Measurements from ENCODE around the gene THSD8.
"Not testable (repeated sequence)": the region's sequence is repeated elsewhere in the genome, so short reads cannot be mapped to it uniquely, and the experiment has no call there.

The THSD8 gene

GRCh38 chr19:12800923-12801465 is 875 bp upstream of the THSD8 start:
- Histone ChIP-seq H3K4me1 (ENCODE audit: insufficient read depth, low read length) (peaks cover 26% of the 10 kb centered on the region), H3K36me3 (ENCODE audit: insufficient read depth, low read length) (peaks cover 19% of the 10 kb centered on the region), H3K27me3 (ENCODE audit: insufficient read depth, low read length) (no peaks in the 10 kb centered on the region), H3K4me3 (ENCODE audit: low read length) (peak overlapping the region; percentile 90), H3K9me3 (ENCODE audit: low read length) (no peaks in the 10 kb centered on the region), H2AFZ (ENCODE audit: low read depth, low read length) (peak overlapping the region; percentile 77)

- H3K4me3 ChIP-seq (ENCODE audit: low read length), result peak overlapping the region; percentile 90
- peaks cover 21% of the 10 kb centered on the region for H3K36me3 ChIP-seq (ENCODE audit: insufficient read depth, low read length)
- H3K4me1 ChIP-seq (ENCODE audit: insufficient read depth, low read length), result peaks cover 30% of the 10 kb centered on the region
- peak overlapping the region; percentile 77 for H2AFZ ChIP-seq (ENCODE audit: low read depth, low read length)
- no peaks in the 10 kb centered on the region for H3K9me3 ChIP-seq (ENCODE audit: low read length)
- no peaks in the 10 kb centered on the region for H3K27me3 ChIP-seq (ENCODE audit: insufficient read depth, low read length)
Observed at GRCh38 chr19:12802267-12803106, 618 bp downstream of the THSD8 start.

GRCh38 chr19:12804051-12804450 is 2.2 kb downstream of the THSD8 start:
- Histone ChIP-seq H3K9me3 (ENCODE audit: low read length) (no peaks in the 10 kb centered on the region), H3K36me3 (ENCODE audit: insufficient read depth, low read length) (peaks cover 27% of the 10 kb centered on the region), H3K4me1 (ENCODE audit: insufficient read depth, low read length) (peaks cover 30% of the 10 kb centered on the region), H3K27me3 (ENCODE audit: insufficient read depth, low read length) (no peaks in the 10 kb centered on the region), H3K4me3 (ENCODE audit: low read length) (no peak overlapping the region), H2AFZ (ENCODE audit: low read depth, low read length) (no peak overlapping the region)

GRCh38 chr19:12806242-12807081 is 4.6 kb downstream of the THSD8 start, which contains the start of gene RNASEH2A:
TSS of gene RNASEH2A (plus strand) at chr19:12806584. CDS start at chr19:12806674, 90 bp downstream.
- H3K4me1 ChIP-seq (ENCODE audit: insufficient read depth, low read length), result peaks cover 16% of the 10 kb centered on the region

GRCh38 chr19:12815088-12815487 is 13.2 kb downstream of the THSD8 start:
- Histone ChIP-seq H3K4me1 (ENCODE audit: insufficient read depth, low read length) (no peaks in the 10 kb centered on the region), H3K36me3 (ENCODE audit: insufficient read depth, low read length) (peaks cover 33% of the 10 kb centered on the region), H2AFZ (ENCODE audit: low read depth, low read length) (no peak overlapping the region), H3K4me3 (ENCODE audit: low read length) (no peak overlapping the region), H3K9me3 (ENCODE audit: low read length) (no peaks in the 10 kb centered on the region), H3K27me3 (ENCODE audit: insufficient read depth, low read length) (no peaks in the 10 kb centered on the region)

More at GRCh38 chr19:12806242-12807081, 4.6 kb downstream of the THSD8 start, which contains the start of gene RNASEH2A:
- peak within 1 kb of the TSS; percentile 77 for H2AFZ ChIP-seq (ENCODE audit: low read depth, low read length)
- H3K36me3 ChIP-seq (ENCODE audit: insufficient read depth, low read length), result peaks cover 29% of the 10 kb centered on the region
- H3K9me3 ChIP-seq (ENCODE audit: low read length), result no peaks in the 10 kb centered on the region
- no peaks in the 10 kb centered on the region for H3K27me3 ChIP-seq (ENCODE audit: insufficient read depth, low read length)
- H3K4me3 ChIP-seq (ENCODE audit: low read length), result peak within 1 kb of the TSS; percentile 80

GRCh38 chr19:12817188-12817587 is 15.3 kb downstream of the THSD8 start:
- not testable (repeated sequence) for H3K4me3 ChIP-seq (ENCODE audit: low read length); H3K9me3 ChIP-seq (ENCODE audit: low read length); H2AFZ ChIP-seq (ENCODE audit: low read depth, low read length); H3K27me3 ChIP-seq (ENCODE audit: insufficient read depth, low read length); H3K4me1 ChIP-seq (ENCODE audit: insufficient read depth, low read length)
- peaks cover 22% of the 10 kb centered on the region for H3K36me3 ChIP-seq (ENCODE audit: insufficient read depth, low read length)

- H3K36me3 ChIP-seq (ENCODE audit: insufficient read depth, low read length), result peaks cover 19% of the 10 kb centered on the region
- H3K4me3 ChIP-seq (ENCODE audit: low read length); H3K4me1 ChIP-seq (ENCODE audit: insufficient read depth, low read length); H3K27me3 ChIP-seq (ENCODE audit: insufficient read depth, low read length); H3K9me3 ChIP-seq (ENCODE audit: low read length); H2AFZ ChIP-seq (ENCODE audit: low read depth, low read length): not testable (repeated sequence)
Observed at GRCh38 chr19:12817810-12818209, 15.9 kb downstream of the THSD8 start.

GRCh38 chr19:12821761-12822160 is 19.9 kb downstream of the THSD8 start:
- H3K4me3 ChIP-seq (ENCODE audit: low read length), result no peak overlapping the region
- H3K9me3 ChIP-seq (ENCODE audit: low read length), result no peaks in the 10 kb centered on the region
- H3K4me1 ChIP-seq (ENCODE audit: insufficient read depth, low read length), result no peaks in the 10 kb centered on the region
- H3K36me3 ChIP-seq (ENCODE audit: insufficient read depth, low read length), result no peaks in the 10 kb centered on the region
- no peak overlapping the region for H2AFZ ChIP-seq (ENCODE audit: low read depth, low read length)
- peaks cover 6% of the 10 kb centered on the region for H3K27me3 ChIP-seq (ENCODE audit: insufficient read depth, low read length)

GRCh38 chr19:12825254-12826131 is 23.6 kb downstream of the THSD8 start:
- H3K9me3 ChIP-seq (ENCODE audit: low read length), result no peaks in the 10 kb centered on the region
- H3K36me3 ChIP-seq (ENCODE audit: insufficient read depth, low read length), result no peaks in the 10 kb centered on the region
- no peaks in the 10 kb centered on the region for H3K4me1 ChIP-seq (ENCODE audit: insufficient read depth, low read length)
- H3K27me3 ChIP-seq (ENCODE audit: insufficient read depth, low read length), result peaks cover 23% of the 10 kb centered on the region
- H3K4me3 ChIP-seq (ENCODE audit: low read length), result no peak overlapping the region
- H2AFZ ChIP-seq (ENCODE audit: low read depth, low read length), result no peak overlapping the region

GRCh38 chr19:12828494-12828893 is 26.6 kb downstream of the THSD8 start:
- Histone ChIP-seq H3K27me3 (ENCODE audit: insufficient read depth, low read length) (peaks cover 36% of the 10 kb centered on the region), H2AFZ (ENCODE audit: low read depth, low read length) (no peak overlapping the region), H3K9me3 (ENCODE audit: low read length) (no peaks in the 10 kb centered on the region), H3K4me3 (ENCODE audit: low read length) (no peak overlapping the region), H3K36me3 (ENCODE audit: insufficient read depth, low read length) (no peaks in the 10 kb centered on the region), H3K4me1 (ENCODE audit: insufficient read depth, low read length) (peaks cover 9% of the 10 kb centered on the region)

GRCh38 chr19:12833418-12833737 is 31.5 kb downstream of the THSD8 start:
- H3K27me3 ChIP-seq (ENCODE audit: insufficient read depth, low read length), result peaks cover 52% of the 10 kb centered on the region
- H3K4me1 ChIP-seq (ENCODE audit: insufficient read depth, low read length), result peaks cover 17% of the 10 kb centered on the region
- H3K4me3 ChIP-seq (ENCODE audit: low read length), result peak overlapping the region; percentile 44
- no peaks in the 10 kb centered on the region for H3K9me3 ChIP-seq (ENCODE audit: low read length)
- no peaks in the 10 kb centered on the region for H3K36me3 ChIP-seq (ENCODE audit: insufficient read depth, low read length)
- no peak overlapping the region for H2AFZ ChIP-seq (ENCODE audit: low read depth, low read length)

- Histone ChIP-seq H3K4me3 (ENCODE audit: low read length) (peak overlapping the region; percentile 49), H3K4me1 (ENCODE audit: insufficient read depth, low read length) (peaks cover 19% of the 10 kb centered on the region), H3K27me3 (ENCODE audit: insufficient read depth, low read length) (peaks cover 46% of the 10 kb centered on the region), H2AFZ (ENCODE audit: low read depth, low read length) (peak overlapping the region; percentile 44), H3K9me3 (ENCODE audit: low read length) (no peaks in the 10 kb centered on the region), H3K36me3 (ENCODE audit: insufficient read depth, low read length) (no peaks in the 10 kb centered on the region)
Observed at GRCh38 chr19:12833738-12834565, 32.1 kb downstream of the THSD8 start.
